ENCODE results near the gene ATP6V1C2. TPM values are rescaled to one million over a fixed set of nuclear protein-coding genes. Genes with fewer than 3 reads are reported as not detected.
A peak's percentile ranks its signal among the peaks of the same experiment; 100 is the strongest.

Gene ATP6V1C2
- total and polyA plus RNA-seq, 2 of the 4 experiments (the other 2 are of a cell fraction): not detected

DNA sequence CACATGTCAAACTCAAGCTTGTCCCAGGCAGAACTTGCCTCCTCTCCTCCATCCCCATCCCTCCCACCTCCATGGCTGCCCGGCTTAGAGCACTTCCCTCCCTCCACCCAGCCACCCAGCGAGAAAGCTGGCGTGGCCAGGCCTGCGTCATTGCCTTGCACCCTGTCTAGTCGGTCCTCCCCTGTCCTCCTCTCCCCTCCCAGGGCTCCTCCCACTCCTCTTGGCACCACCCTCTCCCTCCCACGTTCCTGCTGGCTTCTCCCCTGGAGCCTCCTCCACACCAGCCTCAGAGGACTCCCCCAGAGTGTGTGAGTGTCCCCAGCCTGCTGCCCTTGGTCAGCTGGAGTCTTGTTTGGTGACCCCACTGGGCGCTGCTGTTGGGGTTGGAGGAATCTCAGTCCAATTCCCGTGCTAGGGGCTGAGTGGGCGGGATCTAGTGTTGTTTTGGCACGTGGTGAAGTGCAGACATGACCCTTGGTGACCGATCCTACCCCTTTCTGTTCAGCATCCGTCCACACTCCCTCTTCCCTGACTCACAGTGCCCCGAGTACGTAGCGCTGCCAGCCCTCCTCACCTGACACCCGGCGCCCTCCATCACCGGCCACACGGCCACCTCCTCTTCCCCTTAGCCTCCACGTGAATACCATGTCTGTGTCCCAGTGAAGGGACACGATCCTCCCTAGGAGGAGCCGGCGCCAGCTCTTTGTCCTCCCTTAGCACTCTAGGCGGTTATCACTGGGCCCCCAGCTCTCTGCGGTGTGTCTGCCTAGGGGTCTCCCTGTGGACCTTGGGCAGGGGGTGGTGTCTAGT, 41.4 kb downstream of the ATP6V1C2 start:
- Histone ChIP-seq H3K4me2 (ENCODE audit: low read depth, low read length) (no peak overlapping the region), H4K8ac (ENCODE audit: low read depth in 2 of 2, low read length in 2 of 2) (no peak overlapping the region), H4K5ac (ENCODE audit: low read depth, low read length) (no peak overlapping the region), H2BK5ac (ENCODE audit: low read depth, low read length, poor library complexity, severe bottlenecking) (no peak overlapping the region), H3K14ac (replicated peaks; ENCODE audit: low read depth, low read length) (no peak overlapping the region), H3K4me1 (ENCODE audit: control insufficient read depth, insufficient read depth, low read length) (no peaks in the 10 kb centered on the region), H4K20me1 (ENCODE audit: insufficient read depth, low read length) (no peaks in the 10 kb centered on the region), H3K27ac (ENCODE audit: insufficient read depth, low read length) (no peak overlapping the region), H2BK20ac (ENCODE audit: low read depth, low read length) (no peak overlapping the region), H4K91ac (ENCODE audit: insufficient read depth, low read depth, low read length) (no peak overlapping the region), H3K9me1 (ENCODE audit: insufficient read depth, low read length) (no peaks in the 10 kb centered on the region), H3K56ac (ENCODE audit: extremely low read depth, insufficient read depth, low read length) (no peak overlapping the region), H3K4me3 (ENCODE audit: insufficient read depth, low read depth, low read length) (no peak overlapping the region), H2AK9ac (replicated peaks; ENCODE audit: low read depth, low read length, poor library complexity) (peak overlapping the region; percentile 7), H2BK120ac (ENCODE audit: low read depth, low read length) (no peak overlapping the region), H3K36me3 (ENCODE audit: control insufficient read depth, insufficient read depth, low read length) (no peaks in the 10 kb centered on the region), H2BK15ac (ENCODE audit: low read depth, low read length) (no peak overlapping the region), H3K18ac (ENCODE audit: low read depth, low read length) (no peak overlapping the region), H3K79me1 (ENCODE audit: low read depth in 1 of 2, low read length in 2 of 2) (no peaks in the 10 kb centered on the region), H3K9ac (ENCODE audit: low read depth, low read length) (no peak overlapping the region), H2AK5ac (ENCODE audit: low read depth, low read length) (no peak overlapping the region), H3K23ac (ENCODE audit: low read depth, low read length) (no peak overlapping the region), H2AFZ (replicated peaks; ENCODE audit: low read length, poor library complexity) (peak overlapping the region; percentile 64), H3K9me3 (ENCODE audit: control insufficient read depth, insufficient read depth, low read length) (no peaks in the 10 kb centered on the region), H3K4ac (ENCODE audit: low read depth, low read length) (no peak overlapping the region), H3K27me3 (ENCODE audit: control insufficient read depth, insufficient read depth, low read length) (peaks cover 28% of the 10 kb centered on the region; the same call in 1 of the 2 replicates)
- POLR2A ChIA-PET (ENCODE audit: unreplicated experiment): interaction anchor here (0.7 kb wide), 1 partner anchor 126 kb away, joined by 16 read pairs; no protein-coding TSS in a partner anchor
- no peak for TF ChIP-seq RCOR1 (IDR thresholded peaks at IDR 0.05; ENCODE audit: insufficient replicate concordance, low read length)
- TF ChIP-seq SMC3 (IDR thresholded peaks at IDR 0.05; ENCODE audit: low read depth, low read length): no peak
- no peak for TF ChIP-seq BHLHE40 (IDR thresholded peaks at IDR 0.05; ENCODE audit: low read depth, low read length)
- TF ChIP-seq POLR2A (IDR thresholded peaks at IDR 0.05; ENCODE audit: low read depth, low read length): no peak
- TF ChIP-seq, protein P1, sequence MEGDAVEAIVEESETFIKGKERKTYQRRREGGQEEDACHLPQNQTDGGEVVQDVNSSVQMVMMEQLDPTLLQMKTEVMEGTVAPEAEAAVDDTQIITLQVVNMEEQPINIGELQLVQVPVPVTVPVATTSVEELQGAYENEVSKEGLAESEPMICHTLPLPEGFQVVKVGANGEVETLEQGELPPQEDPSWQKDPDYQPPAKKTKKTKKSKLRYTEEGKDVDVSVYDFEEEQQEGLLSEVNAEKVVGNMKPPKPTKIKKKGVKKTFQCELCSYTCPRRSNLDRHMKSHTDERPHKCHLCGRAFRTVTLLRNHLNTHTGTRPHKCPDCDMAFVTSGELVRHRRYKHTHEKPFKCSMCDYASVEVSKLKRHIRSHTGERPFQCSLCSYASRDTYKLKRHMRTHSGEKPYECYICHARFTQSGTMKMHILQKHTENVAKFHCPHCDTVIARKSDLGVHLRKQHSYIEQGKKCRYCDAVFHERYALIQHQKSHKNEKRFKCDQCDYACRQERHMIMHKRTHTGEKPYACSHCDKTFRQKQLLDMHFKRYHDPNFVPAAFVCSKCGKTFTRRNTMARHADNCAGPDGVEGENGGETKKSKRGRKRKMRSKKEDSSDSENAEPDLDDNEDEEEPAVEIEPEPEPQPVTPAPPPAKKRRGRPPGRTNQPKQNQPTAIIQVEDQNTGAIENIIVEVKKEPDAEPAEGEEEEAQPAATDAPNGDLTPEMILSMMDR (conservative IDR thresholded peaks at IDR 0.05; ENCODE audit: low read depth, low read length): no peak
- TF ChIP-seq RAD21 (IDR thresholded peaks at IDR 0.05; ENCODE audit: low read length): no peak
- dilution Hi-C loops (cut with HindIII; ENCODE audit: low sequenced_read_pairs, unreplicated experiment) (no loop called here), in situ Hi-C loops (cut with MboI; ENCODE audit: low sequenced_read_pairs) (no loop called here), intact Hi-C loops (cut with micrococcal nuclease) (no loop called here)
- peak; percentile 7 for DNase-seq
- WGBS, 2 experiments (ENCODE audit: extremely low coverage in 2 of 2, insufficient read length in 1 of 2): 47% methylated on average over 13 of the region's 25 CpGs; no CpG with 5 or more reads in 1 of the 2 experiments
- ATAC-seq (ENCODE audit: low read depth): peak; percentile 80
- BruUV-seq (replicated peaks): no TSS peak
- CTCF ChIA-PET: no interaction called here
